ENCODE results near the gene ZNF641. TPM values are rescaled to one million over a fixed set of nuclear protein-coding genes. Genes with fewer than 3 reads are reported as not detected.
A peak's percentile ranks its signal among the peaks of the same experiment; 100 is the strongest.
"Not testable (repeated sequence)": the region's sequence is repeated elsewhere in the genome, so short reads cannot be mapped to it uniquely, and the experiment has no call there.

The ZNF641 gene
- total RNA-seq, 6 experiments from 2014 or later, result 6.5 to 8.4 (median 7.2) TPM

- DNase-seq (no peak), ATAC-seq (no peak)
- Histone ChIP-seq H3K4me3 (no peak overlapping the region), H3K9me3 (no peaks in the 10 kb centered on the region), H3K36me3 (no peaks in the 10 kb centered on the region), H3K27me3 (no peaks in the 10 kb centered on the region), H3K27ac (no peak overlapping the region), H3K4me1 (no peaks in the 10 kb centered on the region)
- 72% methylated on average over 5 of the region's 5 CpGs for WGBS (ENCODE audit: insufficient coverage, low coverage, low lambda C conversion rate, missing lambda C conversion rate)
- TF ChIP-seq CTCF (IDR thresholded peaks at IDR 0.05) (no peak), POLR2A (IDR thresholded peaks at IDR 0.05) (no peak)
- intact Hi-C loops (cut with DNase I), result no loop called here
Observed at GRCh38 chr12:48334808-48335207, 15.9 kb downstream of the ZNF641 start.

GRCh38 chr12:48333680-48334079 lies 17.0 kb downstream of the ZNF641 start:
- H3K4me3 ChIP-seq; DNase-seq; H3K27ac ChIP-seq; H3K9me3 ChIP-seq; H3K4me1 ChIP-seq; H3K36me3 ChIP-seq; ATAC-seq; H3K27me3 ChIP-seq; intact Hi-C loops (cut with DNase I): not testable (repeated sequence)
- no CpG with 5 or more reads among the region's 26 CpGs for WGBS (ENCODE audit: insufficient coverage, low coverage, low lambda C conversion rate, missing lambda C conversion rate)

GRCh38 chr12:48331399-48331798 lies 19.3 kb downstream of the ZNF641 start:
- H3K9me3 ChIP-seq, result no peaks in the 10 kb centered on the region
- no peak for TF ChIP-seq CTCF (IDR thresholded peaks at IDR 0.05)
- TF ChIP-seq POLR2A (IDR thresholded peaks at IDR 0.05), result no peak
- DNase-seq, result no peak
- intact Hi-C loops (cut with DNase I), result no loop called here
- no peaks in the 10 kb centered on the region for H3K4me1 ChIP-seq
- ATAC-seq, result no peak
- WGBS (ENCODE audit: insufficient coverage, low coverage, low lambda C conversion rate, missing lambda C conversion rate), result 63% methylated on average over 2 of the region's 2 CpGs
- no peak overlapping the region for H3K4me3 ChIP-seq
- H3K27me3 ChIP-seq, result no peaks in the 10 kb centered on the region
- H3K36me3 ChIP-seq, result no peaks in the 10 kb centered on the region
- H3K27ac ChIP-seq, result no peak overlapping the region

DNA sequence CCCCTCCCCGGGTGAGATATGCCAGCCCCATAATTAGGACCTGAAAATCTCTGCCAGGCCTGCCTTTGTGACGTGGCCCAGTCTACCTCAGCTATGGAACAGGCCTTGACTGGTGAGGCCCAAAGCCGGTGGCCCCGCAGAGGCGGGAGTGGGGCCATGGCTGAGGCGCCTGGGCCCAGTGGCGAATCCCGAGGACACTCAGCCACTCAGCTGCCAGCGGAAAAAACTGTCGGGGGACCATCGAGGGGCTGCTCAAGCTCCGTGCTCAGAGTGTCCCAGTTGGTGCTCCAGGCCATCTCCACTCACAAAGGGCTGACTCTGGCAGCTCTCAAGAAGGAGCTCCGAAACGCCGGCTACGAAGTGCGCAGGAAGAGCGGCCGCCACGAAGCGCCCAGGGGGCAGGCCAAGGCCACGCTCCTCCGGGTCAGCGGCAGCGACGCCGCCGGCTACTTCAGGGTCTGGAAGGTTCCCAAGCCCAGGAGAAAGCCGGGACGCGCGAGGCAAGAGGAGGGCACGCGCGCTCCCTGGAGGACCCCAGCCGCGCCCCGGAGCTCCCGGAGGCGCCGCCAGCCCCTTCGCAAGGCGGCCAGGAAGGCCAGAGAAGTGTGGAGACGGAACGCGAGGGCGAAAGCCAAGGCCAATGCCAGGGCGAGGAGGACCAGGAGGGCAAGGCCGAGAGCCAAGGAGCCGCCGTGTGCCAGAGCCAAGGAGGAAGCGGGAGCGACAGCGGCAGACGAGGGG lies 21.4 kb downstream of the ZNF641 start:
- intact Hi-C loops (cut with DNase I), result no loop called here
- H3K27me3 ChIP-seq, result no peaks in the 10 kb centered on the region
- TF ChIP-seq CTCF (IDR thresholded peaks at IDR 0.05) (no peak), POLR2A (IDR thresholded peaks at IDR 0.05) (no peak)
- no peak overlapping the region for H3K4me3 ChIP-seq
- ATAC-seq (peak in 1 of 4 donors; percentile 24), DNase-seq (no peak)
- no peak overlapping the region for H3K27ac ChIP-seq
- H3K36me3 ChIP-seq, result no peaks in the 10 kb centered on the region
- H3K9me3 ChIP-seq, result no peaks in the 10 kb centered on the region
- no peaks in the 10 kb centered on the region for H3K4me1 ChIP-seq
- 90% methylated on average over 19 of the region's 55 CpGs for WGBS (ENCODE audit: insufficient coverage, low coverage, low lambda C conversion rate, missing lambda C conversion rate)

GRCh38 chr12:48316491-48316890 lies 34.2 kb downstream of the ZNF641 start:
- Histone ChIP-seq H3K9me3 (no peaks in the 10 kb centered on the region), H3K4me1 (no peaks in the 10 kb centered on the region), H3K27me3 (no peaks in the 10 kb centered on the region), H3K36me3 (no peaks in the 10 kb centered on the region), H3K4me3 (no peak overlapping the region), H3K27ac (no peak overlapping the region)
- ATAC-seq, result no peak
- no peak for DNase-seq
- TF ChIP-seq POLR2A (IDR thresholded peaks at IDR 0.05) (no peak), CTCF (IDR thresholded peaks at IDR 0.05) (no peak)
- intact Hi-C loops (cut with DNase I), result no loop called here
- WGBS (ENCODE audit: insufficient coverage, low coverage, low lambda C conversion rate, missing lambda C conversion rate), result 61% methylated on average over 2 of the region's 2 CpGs

Measured in right lobe of liver (tissue), 6 donors.